Inflammatory macrophage treated with lipopolysaccharide for 4 hours (primary cell): ENCODE measurements around the gene GDPD5.

Experiments used
- DNase-seq: peaks from one replicate; pipeline ENCODE4 v3.0.0-alpha.2; 2020

Gene GDPD5

DNA sequence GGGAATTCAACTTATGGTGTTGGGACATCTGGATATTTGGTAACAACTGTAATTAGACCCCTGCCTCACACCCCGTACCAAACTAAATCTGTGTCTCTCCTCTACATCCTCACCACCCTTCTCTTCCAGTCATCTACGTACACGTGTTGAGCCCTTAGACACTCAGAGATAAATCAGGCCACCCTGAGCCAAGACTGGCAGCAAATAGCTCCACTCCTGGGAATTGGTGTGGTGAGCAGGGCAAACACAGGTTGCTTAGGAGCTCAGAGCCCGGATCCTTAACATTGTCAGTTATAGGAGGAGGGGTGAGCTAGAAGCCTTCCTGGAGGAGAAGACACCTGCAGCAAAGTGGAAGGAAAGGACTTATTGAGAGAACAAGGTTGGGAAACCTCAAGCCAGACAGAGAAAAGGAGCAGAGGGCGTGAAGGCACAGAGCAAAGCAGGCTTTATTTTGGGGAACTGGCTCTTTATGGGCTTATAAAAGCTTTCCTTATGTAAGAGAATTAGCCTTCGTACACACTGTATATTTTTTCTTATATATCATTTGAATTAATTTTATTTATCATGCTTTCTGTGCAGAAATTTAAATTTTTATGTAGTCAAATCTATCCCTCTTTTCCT lies 55.8 kb downstream of the GDPD5 start:
- no peak for DNase-seq

DNA sequence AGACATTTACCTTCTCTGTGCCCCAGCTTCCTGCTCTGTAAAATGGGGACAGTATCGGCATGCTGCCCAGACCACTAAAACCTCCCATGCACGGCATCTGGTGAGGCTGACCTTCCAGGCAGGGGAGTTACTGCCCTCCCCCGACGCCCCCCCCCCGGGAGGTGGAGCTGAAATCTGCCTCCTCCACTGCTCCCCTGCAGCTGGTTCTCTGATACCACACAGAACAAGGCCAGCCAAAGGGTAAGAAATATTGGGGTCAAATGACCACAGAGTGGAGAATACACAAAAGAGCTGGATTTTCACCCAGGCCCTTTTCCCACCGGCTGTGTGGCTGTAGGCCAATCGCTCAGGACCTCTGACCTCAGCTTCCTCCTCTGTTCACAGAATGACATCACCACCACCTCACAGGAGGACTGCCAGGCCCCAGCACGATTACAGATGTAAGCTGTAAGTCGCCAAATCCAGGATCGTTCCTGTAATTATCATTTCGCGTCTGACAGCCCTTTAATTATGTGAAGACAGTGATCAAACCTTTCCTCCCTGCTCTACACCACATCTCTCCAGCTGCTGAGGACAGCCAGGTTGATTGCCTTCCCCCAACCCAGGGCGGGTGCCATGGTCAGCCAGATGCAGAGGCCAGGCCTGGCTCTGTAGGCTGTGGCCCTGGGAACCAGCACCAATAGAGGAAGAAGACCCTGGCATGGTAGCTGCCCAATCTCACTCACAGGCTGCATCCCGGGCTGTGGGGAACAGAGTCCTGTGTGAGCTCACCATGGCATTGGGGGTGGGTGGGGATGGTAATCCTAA lies 57.0 kb downstream of the GDPD5 start:
- DNase-seq = no peak

DNA sequence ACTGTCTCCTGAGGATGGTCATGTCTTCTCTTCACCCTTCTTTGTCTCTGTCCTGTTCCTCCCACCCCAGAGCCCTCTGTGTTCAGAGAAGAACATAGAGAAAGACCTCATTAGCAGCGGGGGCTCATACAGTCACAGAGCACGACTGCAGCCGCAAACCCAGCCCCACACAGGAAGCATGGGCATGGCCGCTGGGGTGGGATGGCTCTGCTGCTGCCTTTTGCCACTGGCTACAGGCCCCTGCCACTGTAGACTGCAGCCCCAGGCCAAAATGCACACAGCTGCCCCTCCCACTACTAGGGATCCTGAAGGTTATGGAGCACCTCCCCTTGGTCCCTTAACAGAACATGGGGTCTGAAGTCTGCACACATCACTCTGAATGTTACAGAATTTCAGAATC lies 57.9 kb downstream of the GDPD5 start:
- no peak for DNase-seq

DNA sequence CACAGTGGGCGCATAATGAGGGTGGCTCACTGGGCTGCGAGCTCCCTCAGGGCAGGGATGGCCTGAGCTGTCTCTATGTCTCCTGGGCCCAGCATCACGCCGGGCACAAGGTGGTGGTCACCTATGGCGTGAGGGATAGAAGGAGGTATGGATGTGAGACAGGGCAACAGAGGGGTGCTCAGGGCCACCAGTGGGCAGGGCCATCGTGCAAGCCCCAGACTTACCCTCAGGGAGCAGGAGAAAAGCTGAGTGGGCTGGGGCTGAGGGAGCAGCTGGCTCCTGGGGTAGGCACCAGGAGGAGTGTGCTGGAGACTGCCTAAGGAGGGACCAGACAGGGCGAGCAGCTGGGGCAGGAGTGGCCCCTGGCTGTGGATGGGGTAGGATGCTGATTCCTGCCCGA lies 58.4 kb downstream of the GDPD5 start:
- DNase-seq = no peak

DNA sequence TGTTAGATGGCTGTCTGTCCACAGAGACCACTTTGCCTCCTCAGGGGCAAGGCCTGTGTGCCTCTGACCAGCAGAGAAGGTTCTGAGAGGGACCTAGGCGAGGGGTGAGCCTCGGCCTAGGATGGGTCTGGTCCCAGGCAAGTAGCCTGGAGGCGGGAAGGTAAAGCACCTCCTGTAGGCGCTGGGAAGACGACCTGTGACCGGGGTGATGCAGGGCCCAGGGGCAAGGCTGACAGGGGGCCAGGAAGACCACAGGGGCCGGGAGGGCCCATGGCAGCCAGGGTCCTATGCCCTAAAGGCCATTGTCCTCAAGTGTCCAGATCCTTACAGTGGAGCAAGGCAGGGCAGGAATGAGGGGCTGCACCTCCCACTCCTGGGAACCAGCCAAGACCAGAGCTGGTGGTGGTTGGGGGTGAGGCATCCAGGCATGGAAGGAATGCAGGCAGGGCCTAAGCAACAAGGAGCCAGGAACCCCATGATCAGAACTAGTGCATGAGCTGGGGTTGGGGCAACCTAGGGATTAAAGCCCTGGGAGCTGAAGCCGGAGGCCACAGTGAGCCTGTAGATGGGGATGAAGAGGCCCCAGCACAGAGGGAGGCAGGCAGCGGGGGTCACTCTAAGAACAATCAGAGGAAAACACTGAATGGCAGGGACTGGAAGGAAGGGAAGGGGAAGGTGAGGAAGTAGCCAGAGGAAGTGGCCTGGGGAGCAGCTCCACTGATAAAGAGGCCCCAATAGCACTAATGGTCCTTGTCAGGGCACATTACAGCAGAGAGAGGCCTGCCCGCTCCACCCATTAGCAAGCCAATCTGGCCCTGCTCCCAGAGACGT lies 59.8 kb downstream of the GDPD5 start:
- DNase-seq = no peak

DNA sequence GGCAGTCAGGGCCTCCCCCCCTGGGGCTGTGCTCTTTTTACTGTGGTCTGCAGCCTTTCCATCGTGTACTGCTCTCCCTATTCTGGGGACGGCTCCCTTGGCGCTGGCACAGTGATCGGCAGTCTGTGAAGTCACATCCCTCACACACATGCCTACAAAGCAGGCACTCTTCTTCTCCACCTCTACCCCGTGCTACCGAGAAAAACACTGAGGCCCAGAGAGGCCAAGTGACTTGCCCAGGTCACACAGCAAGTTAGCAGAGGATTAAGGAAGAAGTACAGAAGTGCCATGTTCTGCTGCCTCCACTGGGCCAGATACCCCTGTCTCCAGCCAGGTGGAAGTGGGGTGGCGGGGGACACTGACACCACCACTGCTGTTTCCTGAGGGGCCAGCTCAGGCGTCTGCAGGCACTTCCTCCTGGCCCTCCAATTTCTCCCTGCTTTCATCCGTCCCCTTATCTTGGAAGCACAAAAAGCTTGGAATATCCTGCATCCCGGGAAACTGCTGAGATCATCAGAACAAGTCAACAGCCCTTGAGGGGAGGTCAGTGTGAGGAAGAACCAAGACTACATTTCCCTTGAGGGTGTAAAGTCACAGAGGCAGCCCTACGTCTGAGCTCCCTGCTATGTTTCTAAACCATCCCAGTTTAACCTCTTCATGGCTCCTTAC lies 62.5 kb downstream of the GDPD5 start:
- DNase-seq = no peak

DNA sequence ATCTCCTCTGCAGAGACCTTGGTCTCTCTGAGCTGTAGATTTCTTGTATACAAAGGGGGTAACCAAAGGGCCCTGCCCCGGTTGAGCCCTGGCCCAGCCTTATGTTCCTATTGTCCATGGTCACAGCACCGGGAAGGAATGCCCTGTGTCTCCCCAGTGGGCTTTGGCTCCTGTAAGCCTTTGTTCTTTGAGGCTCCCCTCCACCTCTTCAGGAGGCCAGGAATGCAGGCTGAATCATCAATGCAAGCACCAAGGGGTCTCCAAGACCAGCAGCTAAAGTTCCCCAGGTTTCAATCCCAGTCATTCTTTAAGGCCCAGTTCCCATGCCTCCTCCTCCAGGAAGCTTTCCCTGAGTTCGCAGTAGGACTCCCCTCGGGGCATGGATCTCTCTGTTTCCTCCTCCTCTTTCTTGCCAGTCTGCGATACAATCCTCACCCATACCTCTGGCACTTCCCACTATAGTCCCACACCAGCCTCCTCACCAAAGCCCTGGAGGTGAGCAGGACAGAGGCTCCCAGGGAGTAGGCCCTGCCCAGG lies 63.6 kb downstream of the GDPD5 start:
- DNase-seq = no peak

DNA sequence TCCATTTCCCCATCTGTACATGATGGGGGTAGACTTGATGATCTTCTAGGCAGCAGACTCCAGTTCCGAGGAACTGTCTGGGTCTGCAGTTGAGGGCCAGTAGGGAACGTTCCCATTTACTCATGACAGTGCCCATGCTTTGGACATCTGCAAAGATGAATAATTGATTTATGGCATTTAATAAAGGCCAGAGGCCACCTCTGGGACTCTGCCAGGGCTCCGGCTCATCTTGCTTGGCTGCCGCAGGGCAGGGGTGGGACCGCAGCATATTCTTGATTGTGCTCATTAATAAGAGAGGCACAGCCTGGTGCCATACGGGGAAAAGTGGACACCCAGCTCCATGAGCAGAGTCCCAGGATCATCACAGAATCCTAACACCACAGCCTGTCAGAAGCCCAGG lies 64.6 kb downstream of the GDPD5 start:
- no peak for DNase-seq

DNA sequence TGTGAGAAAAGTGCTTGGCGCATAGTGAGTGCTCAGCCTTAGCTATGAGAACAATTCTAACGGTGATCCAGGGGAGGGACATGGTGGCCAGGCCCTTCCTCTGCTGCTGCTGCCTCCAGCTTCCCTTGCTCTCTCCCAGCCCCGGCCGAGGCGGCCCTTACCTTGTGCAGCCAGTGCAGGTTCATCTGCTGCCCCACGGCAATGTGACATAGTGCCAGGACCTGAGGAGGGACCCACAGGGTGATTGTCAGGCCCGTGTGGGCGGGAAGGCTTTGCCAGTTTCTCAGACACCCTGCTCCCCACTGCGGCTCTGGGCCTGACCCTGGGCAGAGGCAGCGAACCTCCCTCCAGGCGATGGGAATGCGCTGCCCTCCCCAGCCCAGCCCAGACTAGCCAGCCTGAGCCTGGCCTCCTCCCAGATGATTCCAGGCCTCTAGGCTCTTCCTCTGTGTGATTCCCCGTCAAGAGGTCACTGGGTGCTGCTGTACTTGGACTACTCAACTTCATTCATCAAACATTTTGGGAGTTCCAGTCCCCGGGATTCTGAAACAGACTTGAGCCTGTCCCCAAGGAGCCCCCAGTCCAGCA lies 69.1 kb downstream of the GDPD5 start:
- no peak for DNase-seq

DNA sequence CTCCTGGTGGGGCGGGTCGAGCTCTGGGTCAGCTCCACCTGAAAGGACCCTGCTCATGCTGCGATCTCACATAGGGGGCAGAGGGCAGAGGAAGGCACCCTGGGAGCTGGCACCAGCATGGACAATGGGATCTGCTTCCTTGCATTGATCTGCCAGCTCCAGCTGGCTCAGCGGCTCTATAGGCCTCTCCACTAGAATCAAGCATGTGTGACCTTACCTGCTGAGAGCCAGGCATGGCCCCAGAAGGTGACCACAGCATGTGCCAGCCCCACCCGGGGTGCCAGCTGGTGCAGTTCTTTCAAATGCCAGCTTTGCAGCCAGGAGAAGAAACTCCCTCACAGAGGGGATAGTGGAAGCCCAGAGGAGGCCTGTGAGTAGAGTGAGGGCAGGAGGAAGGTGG lies 70.8 kb downstream of the GDPD5 start:
- no peak for DNase-seq

DNA sequence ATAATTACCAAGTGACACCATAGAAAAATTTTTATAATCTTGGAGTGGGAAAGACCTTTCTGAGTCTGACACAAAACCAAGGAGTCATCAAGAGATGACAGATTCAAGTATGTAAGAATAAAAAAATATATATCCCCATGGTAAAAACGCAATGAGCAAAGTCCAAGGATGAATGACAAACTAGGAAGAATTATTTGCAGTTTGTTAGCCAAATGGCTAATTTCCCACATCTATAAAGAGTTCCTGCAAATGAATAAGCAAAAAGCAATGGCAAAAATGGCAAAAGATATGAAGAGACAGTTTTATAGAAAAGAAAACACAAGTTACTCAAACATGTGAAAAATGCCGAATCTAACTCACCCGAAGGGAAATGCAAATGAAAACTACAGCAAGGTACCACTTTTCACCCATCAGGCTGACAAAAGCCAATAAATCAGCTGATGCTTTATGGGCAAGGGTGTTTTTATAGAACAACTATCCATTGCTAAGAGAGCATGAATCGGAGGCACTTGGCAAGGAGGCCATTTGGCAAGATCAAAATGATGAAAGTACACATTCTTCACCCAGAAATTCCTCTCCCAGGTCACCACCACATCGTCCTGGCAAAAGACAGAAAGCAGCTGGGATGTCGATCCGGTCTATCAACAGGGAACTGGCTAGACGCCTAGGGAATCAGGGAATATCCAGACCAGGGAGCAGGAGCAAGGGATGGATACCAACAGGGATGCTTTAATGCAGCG lies 71.7 kb downstream of the GDPD5 start:
- no peak for DNase-seq

DNA sequence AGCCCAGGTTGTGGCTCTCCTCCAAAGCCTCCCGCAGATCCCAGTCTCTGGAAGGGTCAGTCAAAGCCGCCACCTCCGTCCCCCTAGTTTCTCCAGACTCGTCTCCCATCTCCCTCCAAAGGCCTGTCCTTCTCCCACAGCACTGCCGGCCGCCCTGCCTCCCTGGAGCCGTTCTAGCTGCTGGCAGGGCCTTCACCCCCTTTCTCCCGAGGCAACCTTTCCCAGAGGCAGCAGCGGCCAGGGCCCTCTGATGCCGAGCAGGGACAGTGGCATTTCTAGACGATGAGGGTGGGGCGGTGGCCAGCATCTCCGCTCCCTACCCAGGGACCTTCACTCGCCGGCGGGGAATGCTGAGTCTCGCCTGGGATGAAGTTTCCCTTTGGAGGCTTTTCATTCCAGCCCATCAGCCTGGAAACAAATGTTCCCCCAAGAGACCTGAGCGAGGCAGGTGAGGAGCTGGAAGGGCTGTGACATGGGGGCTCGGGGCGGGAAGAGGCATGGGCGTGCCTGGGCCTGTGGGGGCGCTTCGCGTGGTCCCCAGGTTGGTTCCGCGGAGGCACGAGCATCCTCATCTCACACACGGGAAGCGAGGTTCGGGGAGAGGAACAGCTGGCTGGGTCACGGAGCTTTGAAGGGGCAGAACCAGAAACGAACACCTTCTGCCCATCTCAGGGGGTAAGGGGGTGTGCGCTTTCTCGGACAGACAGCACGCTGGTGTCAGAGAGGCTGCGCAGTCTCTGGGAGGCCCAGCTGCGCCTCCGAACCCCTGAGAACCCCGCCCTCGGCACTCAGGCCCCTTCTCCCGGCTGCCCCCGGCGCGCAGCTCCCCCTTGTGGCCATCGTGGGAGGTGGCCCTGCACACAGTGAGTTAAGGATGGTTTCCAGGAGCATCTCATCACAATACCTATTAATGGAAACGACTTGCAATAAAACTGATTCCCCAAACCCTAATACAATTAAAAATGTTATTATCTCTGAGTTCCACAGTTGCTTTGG lies 74.6 kb downstream of the GDPD5 start:
- no peak for DNase-seq

DNA sequence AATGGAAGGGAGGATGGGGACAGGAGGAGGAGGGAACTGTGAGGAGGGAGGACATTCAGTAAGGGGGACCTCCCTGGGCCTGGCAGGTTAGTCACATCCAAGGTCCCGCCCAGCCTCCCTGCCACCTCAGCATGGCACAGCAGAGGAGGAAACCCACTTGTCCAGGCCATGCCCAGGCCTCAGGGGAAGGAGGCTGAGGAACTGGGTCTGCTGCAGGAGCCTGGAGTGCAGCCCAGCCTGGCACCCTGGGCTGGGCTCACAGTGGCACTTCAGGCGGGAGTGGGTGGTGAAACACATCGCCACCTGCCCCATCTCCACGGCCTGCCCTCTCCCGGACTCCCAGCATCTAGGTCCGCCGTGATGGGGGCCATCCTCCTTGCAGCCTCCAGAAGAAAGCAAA lies 75.5 kb downstream of the GDPD5 start:
- DNase-seq = no peak

DNA sequence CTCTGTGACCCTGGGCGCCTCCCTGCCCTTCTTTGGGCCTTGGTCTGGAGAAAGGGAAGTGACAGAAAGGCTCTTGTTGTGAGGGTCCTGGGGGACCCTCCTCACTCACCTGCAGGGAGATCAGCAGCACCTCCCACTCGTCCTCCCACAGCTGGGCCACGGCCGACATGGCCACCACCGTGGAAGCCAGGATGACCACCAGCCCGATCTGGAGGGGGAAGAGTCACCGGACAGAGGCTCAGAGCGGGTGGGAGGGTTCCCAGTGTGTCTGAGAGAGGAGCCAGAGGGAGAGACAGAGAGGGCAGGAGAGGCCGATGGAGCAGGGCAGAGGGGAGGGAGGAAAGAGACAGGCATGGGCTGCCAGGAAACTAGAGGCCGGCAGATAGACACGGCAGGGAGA lies 76.0 kb downstream of the GDPD5 start:
- no peak for DNase-seq

DNA sequence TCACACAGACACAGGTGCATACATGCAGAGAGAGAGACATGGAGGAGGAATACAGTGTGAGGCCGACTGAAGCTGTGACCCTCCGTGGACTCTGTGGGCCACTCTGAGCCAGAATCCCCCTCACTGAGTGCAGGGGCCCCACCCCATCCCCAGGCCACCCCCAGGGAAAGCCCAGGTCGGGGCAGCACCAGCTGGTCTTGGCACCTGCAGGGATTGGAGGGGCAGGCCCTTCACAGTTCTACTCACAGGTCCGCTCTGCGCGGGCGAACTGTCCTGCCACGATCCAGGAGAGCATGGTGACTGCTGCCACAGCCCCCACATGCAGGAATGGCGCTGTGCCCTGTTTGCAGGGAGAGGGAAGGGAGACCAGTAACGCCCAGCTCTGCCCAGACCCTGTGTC lies 76.5 kb downstream of the GDPD5 start:
- no peak for DNase-seq

DNA sequence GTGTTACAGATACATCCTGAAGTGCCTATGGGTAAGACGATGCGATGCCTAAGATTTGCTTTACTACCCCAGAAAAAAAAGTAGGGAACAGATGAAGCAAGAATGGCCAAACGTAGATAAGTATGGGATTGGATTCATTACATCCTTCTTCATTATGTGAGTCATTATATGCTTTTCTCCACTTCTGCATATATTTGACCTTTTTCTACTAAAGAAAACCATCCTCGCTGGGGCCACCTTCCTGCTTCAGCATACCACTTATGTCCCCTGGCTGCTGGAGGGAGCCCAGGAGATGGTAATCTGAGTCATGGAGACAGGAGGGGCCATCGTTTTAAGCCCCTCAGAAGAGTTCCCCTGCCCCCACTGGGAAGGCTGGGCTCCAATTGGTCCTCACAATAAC lies 78.3 kb downstream of the GDPD5 start:
- no peak for DNase-seq

DNA sequence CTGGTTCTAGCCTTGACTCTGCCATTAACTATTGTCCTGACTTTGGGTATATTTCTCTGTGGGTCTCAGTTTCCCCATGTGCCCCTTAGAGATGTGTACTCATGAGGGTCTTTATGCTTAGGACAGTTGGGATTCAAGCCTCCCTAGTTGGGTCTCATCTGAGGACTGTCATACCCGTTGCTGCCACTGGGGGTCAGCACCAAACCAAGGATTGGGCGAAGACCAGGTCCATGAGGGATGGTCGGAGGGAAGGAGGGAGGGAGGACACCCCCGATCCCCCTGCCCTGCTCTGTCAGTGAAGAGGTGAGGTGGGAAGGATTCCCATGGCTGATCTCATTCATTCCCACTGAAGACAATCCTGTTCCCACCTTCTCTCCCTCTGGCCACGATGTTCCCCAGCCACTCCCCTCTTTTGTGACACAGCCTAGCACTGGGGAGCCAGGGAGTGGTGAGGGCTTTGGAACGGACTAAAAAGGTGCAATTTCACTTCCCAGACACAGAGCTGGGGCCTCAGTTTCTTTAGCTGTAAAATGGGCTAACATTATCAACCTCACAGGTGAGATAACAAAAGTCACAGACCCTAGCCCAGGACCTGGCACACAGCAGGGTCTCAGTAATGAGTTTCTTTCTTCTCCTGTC lies 80.3 kb downstream of the GDPD5 start:
- DNase-seq = peak; percentile 43

DNA sequence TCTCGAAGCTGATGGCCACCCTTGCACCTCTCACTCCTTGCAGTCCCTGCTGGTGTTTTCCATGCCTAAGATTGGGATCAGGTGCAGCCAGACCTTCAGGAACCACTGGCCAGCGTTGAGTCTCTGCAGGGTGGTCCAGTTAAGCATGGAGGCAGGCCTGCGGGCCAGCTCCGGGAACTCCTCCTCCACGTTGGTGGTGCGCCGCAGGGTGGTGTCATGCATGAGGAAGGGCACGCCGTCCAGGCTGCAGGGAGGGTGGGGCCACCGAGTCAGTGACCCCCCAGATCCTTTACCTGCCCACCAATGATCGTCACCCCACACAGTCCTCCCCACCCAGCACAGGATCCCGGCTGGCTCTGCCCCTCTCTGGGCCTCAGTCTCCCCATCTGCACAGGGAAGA lies 82.7 kb downstream of the GDPD5 start:
- DNase-seq = no peak

DNA sequence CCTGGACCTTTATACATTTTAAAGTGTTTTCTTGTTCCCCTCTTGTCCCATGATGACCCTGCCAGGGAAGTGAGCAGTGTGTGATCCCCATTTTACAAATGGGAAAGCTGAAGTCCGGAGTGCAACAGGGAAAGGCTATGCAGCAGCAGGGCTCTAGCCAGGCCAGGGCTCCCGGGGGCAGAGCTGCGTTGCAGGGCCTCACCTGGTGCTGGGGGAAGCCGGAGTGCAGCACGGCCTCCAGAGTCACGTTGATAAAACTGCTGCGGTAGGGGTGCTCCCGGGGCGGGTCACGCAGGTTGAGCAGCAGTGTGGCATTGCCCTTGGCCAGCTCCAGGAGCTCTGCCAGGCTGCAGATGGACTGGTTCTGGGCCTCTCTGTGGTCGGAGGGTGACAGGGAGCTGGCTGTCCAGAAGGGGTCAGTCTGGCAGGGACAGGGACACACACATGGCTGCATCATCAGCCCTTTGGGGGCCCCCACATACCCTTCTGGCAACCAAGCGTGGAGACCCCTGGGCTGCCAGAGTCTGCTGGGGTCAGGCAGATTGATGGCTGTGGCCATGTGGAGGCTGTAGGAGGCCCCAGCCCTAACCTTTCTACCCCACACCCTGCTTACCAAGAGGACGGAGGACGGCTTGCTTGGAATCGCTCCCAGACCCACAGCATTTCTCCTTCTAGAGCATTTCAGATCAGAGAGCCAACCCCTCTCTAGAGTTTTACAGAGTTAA lies 83.4 kb downstream of the GDPD5 start:
- no peak for DNase-seq

DNA sequence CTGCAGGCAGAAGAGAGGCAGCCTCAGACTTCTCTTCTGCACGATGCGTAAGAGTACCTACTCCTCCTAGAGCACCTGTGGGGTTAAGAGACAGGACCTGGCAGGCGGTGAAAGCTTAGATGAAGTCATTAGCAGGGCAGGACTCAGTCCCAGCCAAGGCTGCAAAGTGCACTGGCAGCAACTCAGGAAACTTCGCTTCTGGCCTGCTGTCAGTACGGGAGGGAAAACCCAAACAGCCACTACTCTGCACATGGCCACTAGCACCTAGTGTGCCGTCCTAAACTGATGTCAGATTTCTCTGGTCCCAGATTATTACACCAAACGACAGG lies 84.0 kb downstream of the GDPD5 start:
- no peak for DNase-seq
